Left lung (tissue), 10 donors: ENCODE measurements around the gene IMMP2L. TPM values are rescaled to one million over a fixed set of nuclear protein-coding genes. Genes with fewer than 3 reads are reported as not detected.
A peak's percentile ranks its signal among the peaks of the same experiment; 100 is the strongest.

Experiments used
- ATAC-seq: fragments of 200-7000 bp; cut with Tn5 transposase; one replicate; pipeline ENCODE4 v1.9.1; 2020; ENCODE audit warnings: moderate library complexity
- DNase-seq, 4 donors: peaks; one replicate each; pipeline ENCODE4 v3.0.0-alpha.2; 2013 to 2020
- H3K27ac ChIP-seq, 2 donors: fragments of 200-600 bp; sonication (generic) in 1 of 2; one replicate each; pipeline versions ENCODE4 v1.5.0 to v1.8.0; 2020 to 2021
- H3K27me3 ChIP-seq, 2 donors: fragments of 200-600 bp; sonication (generic) in 1 of 2; one replicate each; pipeline versions ENCODE4 v1.5.0 to v1.8.0; 2020 to 2021
- H3K36me3 ChIP-seq, 2 donors: fragments of 200-600 bp; sonication (generic) in 1 of 2; one replicate each; pipeline versions ENCODE4 v1.5.0 to v1.8.0; 2020 to 2021
- H3K4me1 ChIP-seq, 2 donors: fragments of 200-600 bp; one replicate each; pipeline ENCODE4 v1.8.0; 2021
- H3K4me3 ChIP-seq, 2 donors: fragments of 200-600 bp; sonication (generic) in 1 of 2; one replicate each; pipeline versions ENCODE4 v1.5.0 to v1.8.0; 2020 to 2021; ENCODE audit warnings: mild to moderate bottlenecking in 1 of 2
- H3K9me3 ChIP-seq, 2 donors: fragments of 200-600 bp; sonication (generic) in 1 of 2; one replicate each; pipeline versions ENCODE4 v1.5.0 to v1.8.0; 2020 to 2021
- CTCF ChIP-seq, 2 donors: fragments of 200-600 bp; sonication (generic) in 1 of 2; IDR thresholded peaks; one replicate each; pipeline versions ENCODE4 v1.5.0 to v1.8.0; 2021; ENCODE audit warnings: antibody characterized with exemption in 2 of 2
- intact Hi-C, 2 donors: fragments of 100-400 bp; cut with DNase I; formaldehyde crosslinking; loops; one replicate each; pipeline versions ENCODE4 v1.11.2 to v1.14.2; 2022
- polyA plus RNA-seq, 6 donors: library from polyadenylated mRNA; unstranded; fragments of 120-200 nt; gene quantifications; one replicate each; pipeline ENCODE4 v1.2.1, GENCODE V29; 2013; ENCODE audit not compliant: insufficient read length in 6 of 6
- total RNA-seq, 2 donors: library from RNA; stranded (reverse); fragmentation: NEBNext Ultra II Directional; extraction: Animal tissue kit (Norgen Biotek cat#: 25700); gene quantifications; one replicate each; pipeline ENCODE4 v1.2.1, GENCODE V29; 2021
- donor health status: DM: no; HTN: yes; CAD: no.
- donor health status: DM: no; HTN: no; CAD: no.

IMMP2L gene
- total and polyA plus RNA-seq, 8 donors: 10.3 to 30.1 (median 25.7) TPM

- Histone ChIP-seq H3K4me1 (peaks cover 0 to 1% of the 10 kb centered on the region in 2 donors), H3K36me3 (no peaks in the 10 kb centered on the region), H3K4me3 (no peak overlapping the region), H3K27me3 (no peaks in the 10 kb centered on the region), H3K9me3 (no peaks in the 10 kb centered on the region), H3K27ac (no peak overlapping the region)
- no peak for TF ChIP-seq CTCF (IDR thresholded peaks at IDR 0.05)
- no peak for ATAC-seq
- intact Hi-C loops: no loop called here
- no peak for DNase-seq
Measured at GRCh38 chr7:111537134-111537533, 25.2 kb downstream of the IMMP2L start.

DNA sequence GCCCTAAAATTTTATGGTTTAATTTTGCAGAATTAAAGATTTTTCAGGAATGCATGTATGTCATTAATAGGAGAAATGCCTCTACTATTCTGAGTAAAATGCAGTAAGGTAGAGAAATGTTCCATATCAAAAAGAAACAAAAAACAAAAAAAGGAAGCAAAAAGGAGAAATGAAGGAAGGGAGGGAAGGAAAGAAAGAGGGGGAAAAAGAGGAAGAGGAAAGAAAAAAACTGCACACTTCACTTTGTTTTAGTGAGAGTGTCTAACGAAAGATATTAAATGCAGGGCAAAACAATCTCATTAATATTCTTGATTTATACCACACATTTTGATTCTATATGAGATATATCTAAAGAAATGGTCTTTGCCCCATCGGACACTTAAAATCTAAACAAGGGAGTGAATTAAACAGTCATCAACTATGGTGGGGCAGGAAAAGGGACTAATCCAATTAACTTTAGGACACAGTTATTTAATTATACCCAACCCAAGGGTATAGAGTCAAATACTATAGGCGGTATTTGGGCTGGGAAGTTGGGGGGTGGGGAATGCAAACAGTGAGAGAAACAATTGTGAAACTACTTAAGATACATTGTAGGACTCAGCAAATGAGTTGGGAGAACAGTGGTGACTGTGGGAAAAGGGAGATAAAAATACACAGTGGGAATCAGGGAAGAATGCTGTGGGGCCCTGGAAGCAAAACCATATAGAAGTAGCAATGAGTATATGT, 27.0 kb downstream of the IMMP2L start:
- intact Hi-C loops: no loop called here
- ATAC-seq (no peak), DNase-seq (no peak)
- no peak overlapping the region for H3K27ac ChIP-seq
- no peaks in the 10 kb centered on the region for H3K9me3 ChIP-seq
- H3K27me3 ChIP-seq: no peaks in the 10 kb centered on the region
- no peak for TF ChIP-seq CTCF (IDR thresholded peaks at IDR 0.05)
- peaks cover 0 to 6% of the 10 kb centered on the region in 2 donors for H3K4me1 ChIP-seq
- no peak overlapping the region for H3K4me3 ChIP-seq
- no peaks in the 10 kb centered on the region for H3K36me3 ChIP-seq

DNA sequence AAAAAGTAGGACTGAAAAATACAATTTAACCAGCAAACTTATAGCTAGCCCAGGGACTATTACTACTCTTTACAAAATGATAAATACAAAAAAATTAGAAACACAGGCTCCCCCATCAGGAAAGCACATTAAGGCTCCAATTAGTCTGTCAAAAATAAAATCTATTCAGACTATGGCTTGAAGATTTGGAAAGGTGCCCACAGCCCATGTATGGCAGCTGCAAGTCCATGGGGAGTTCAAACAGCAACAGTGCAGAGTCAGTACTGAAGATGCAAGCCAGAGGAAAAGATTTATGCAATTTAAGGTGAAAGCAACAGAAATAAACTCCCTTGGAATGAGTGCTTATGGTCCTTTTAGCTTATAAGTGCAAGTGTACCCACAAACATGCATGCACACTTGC, 29.7 kb downstream of the IMMP2L start:
- intact Hi-C loops: no loop called here
- H3K27ac ChIP-seq: no peak overlapping the region

DNA sequence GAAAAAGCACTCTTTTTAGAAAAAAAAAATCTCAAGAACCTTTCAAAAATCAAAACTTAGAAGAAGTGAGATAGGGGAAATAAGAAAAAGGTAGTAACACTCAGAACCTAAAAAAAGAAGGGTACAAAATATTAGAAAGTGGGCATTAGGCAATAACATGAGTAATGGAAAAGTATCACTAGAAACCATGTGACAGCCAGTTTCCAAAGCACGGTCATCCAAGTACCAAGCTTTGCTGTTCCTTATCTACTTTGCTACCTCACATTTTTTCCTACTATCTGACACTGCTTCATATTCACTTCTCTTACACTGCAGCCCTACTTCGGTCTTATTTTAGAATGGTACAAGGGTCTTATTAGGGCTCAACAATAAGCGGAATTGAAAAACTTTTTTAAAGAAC, 30.3 kb downstream of the IMMP2L start:
- intact Hi-C loops: no loop called here
- Histone ChIP-seq H3K9me3 (no peaks in the 10 kb centered on the region), H3K36me3 (no peaks in the 10 kb centered on the region), H3K4me3 (no peak overlapping the region), H3K4me1 (peaks cover 0 to 6% of the 10 kb centered on the region in 2 donors), H3K27me3 (no peaks in the 10 kb centered on the region), H3K27ac (no peak overlapping the region)
- TF ChIP-seq CTCF (IDR thresholded peaks at IDR 0.05): no peak
- DNase-seq (no peak), ATAC-seq (no peak)

More for the DNA sequence above, 29.7 kb downstream of the IMMP2L start:
- DNase-seq: peak in 1 of 4 donors; percentile 8
- peaks cover 0 to 6% of the 10 kb centered on the region in 2 donors for H3K4me1 ChIP-seq
- H3K9me3 ChIP-seq: no peaks in the 10 kb centered on the region
- no peak for ATAC-seq
- no peak overlapping the region for H3K4me3 ChIP-seq
- H3K36me3 ChIP-seq: no peaks in the 10 kb centered on the region
- TF ChIP-seq CTCF (IDR thresholded peaks at IDR 0.05): no peak
- H3K27me3 ChIP-seq: no peaks in the 10 kb centered on the region

GRCh38 chr7:111530356-111530668, 32.0 kb downstream of the IMMP2L start:
- DNase-seq (no peak), ATAC-seq (no peak)
- no peak for TF ChIP-seq CTCF (IDR thresholded peaks at IDR 0.05)
- intact Hi-C loops: no loop called here
- H3K27ac ChIP-seq: no peak overlapping the region
- no peaks in the 10 kb centered on the region for H3K9me3 ChIP-seq
- H3K27me3 ChIP-seq: no peaks in the 10 kb centered on the region
- no peaks in the 10 kb centered on the region for H3K36me3 ChIP-seq
- no peak overlapping the region for H3K4me3 ChIP-seq
- peaks cover 0 to 6% of the 10 kb centered on the region in 2 donors for H3K4me1 ChIP-seq
